Measurements from ENCODE around the gene GAREM1. TPM values are rescaled to one million over a fixed set of nuclear protein-coding genes. Genes with fewer than 3 reads are reported as not detected.

Gene GAREM1
- total and polyA plus RNA-seq, 2 experiments from 2014 or later: 6.9 to 7.1 TPM

DNA sequence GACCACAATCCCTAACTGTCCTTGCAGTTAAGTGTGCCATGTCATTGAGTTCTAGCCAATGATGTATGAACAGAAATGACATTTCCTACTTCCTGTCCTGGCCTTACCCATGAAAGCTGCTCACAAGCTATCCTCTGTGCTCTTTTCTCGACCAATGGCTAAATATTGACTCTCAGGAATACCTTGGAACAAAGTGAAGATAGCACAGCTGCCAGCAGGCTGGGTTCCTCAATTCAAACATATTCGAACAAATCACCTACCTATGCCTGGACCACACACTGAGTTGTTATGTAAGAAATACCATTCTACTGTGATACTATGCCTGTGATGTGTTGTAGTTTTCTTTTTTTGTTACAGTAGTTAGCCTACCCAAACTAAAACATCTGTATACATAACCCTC lies 65.1 kb downstream of the GAREM1 start:
- Histone ChIP-seq H4K20me1 (ENCODE audit: insufficient read depth, poor library complexity, severe bottlenecking) (no peaks in the 10 kb centered on the region), H3K9me3 (ENCODE audit: low read depth) (no peaks in the 10 kb centered on the region), H2AFZ (no peak overlapping the region), H3K36me3 (replicated peaks; ENCODE audit: insufficient read depth, low read depth) (no peaks in the 10 kb centered on the region), H3K27ac (no peak overlapping the region), H3K4me2 (no peak overlapping the region), H3K9me2 (replicated peaks; ENCODE audit: insufficient read depth) (no peaks in the 10 kb centered on the region), H3K4me3 (no peak overlapping the region), H3K27me3 (no peaks in the 10 kb centered on the region), H3K79me2 (no peaks in the 10 kb centered on the region), H3K4me1 (ENCODE audit: insufficient read depth) (no peaks in the 10 kb centered on the region)
- 63% methylated on average over 2 of the region's 2 CpGs for WGBS (ENCODE audit: low lambda C conversion rate, missing lambda C conversion rate)
- TF ChIP-seq CTCF (IDR thresholded peaks at IDR 0.05; ENCODE audit: poor library complexity) (no peak), EZH2 (IDR thresholded peaks at IDR 0.05; ENCODE audit: borderline replicate concordance) (no peak), EZH2phosphoT487 (IDR thresholded peaks at IDR 0.05; ENCODE audit: low read depth, severe bottlenecking, unreplicated experiment) (no peak)
- DNase-seq (ENCODE audit: low spot score): no peak

- H3K4me2 ChIP-seq: no peak overlapping the region
- no peak overlapping the region for H3K27ac ChIP-seq
- no peaks in the 10 kb centered on the region for H3K9me3 ChIP-seq (ENCODE audit: low read depth)
- no peak overlapping the region for H2AFZ ChIP-seq
- H3K79me2 ChIP-seq: no peaks in the 10 kb centered on the region
- no peaks in the 10 kb centered on the region for H3K9me2 ChIP-seq (replicated peaks; ENCODE audit: insufficient read depth)
- no peak overlapping the region for H3K4me3 ChIP-seq
- DNase-seq (ENCODE audit: low spot score): no peak
- H3K4me1 ChIP-seq (ENCODE audit: insufficient read depth): no peaks in the 10 kb centered on the region
- H4K20me1 ChIP-seq (ENCODE audit: insufficient read depth, poor library complexity, severe bottlenecking): no peaks in the 10 kb centered on the region
- WGBS (ENCODE audit: low lambda C conversion rate, missing lambda C conversion rate): 98% methylated on average over 4 of the region's 4 CpGs
- H3K36me3 ChIP-seq (replicated peaks; ENCODE audit: insufficient read depth, low read depth): no peaks in the 10 kb centered on the region
- no peaks in the 10 kb centered on the region for H3K27me3 ChIP-seq
- no peak for TF ChIP-seq EZH2phosphoT487 (IDR thresholded peaks at IDR 0.05; ENCODE audit: low read depth, severe bottlenecking, unreplicated experiment)
Measured at GRCh38 chr18:32401621-32402020, 69.1 kb downstream of the GAREM1 start.

GRCh38 chr18:32393407-32393806 lies 77.3 kb downstream of the GAREM1 start:
- Histone ChIP-seq H4K20me1 (ENCODE audit: insufficient read depth, poor library complexity, severe bottlenecking) (no peaks in the 10 kb centered on the region), H3K36me3 (replicated peaks; ENCODE audit: insufficient read depth, low read depth) (no peaks in the 10 kb centered on the region), H2AFZ (no peak overlapping the region), H3K4me2 (no peak overlapping the region), H3K27me3 (no peaks in the 10 kb centered on the region), H3K4me1 (ENCODE audit: insufficient read depth) (no peaks in the 10 kb centered on the region), H3K27ac (no peak overlapping the region), H3K9me3 (ENCODE audit: low read depth) (no peaks in the 10 kb centered on the region), H3K79me2 (no peaks in the 10 kb centered on the region), H3K9me2 (replicated peaks; ENCODE audit: insufficient read depth) (no peaks in the 10 kb centered on the region), H3K4me3 (no peak overlapping the region)
- WGBS (ENCODE audit: low lambda C conversion rate, missing lambda C conversion rate): 94% methylated on average over 3 of the region's 3 CpGs
- no peak for DNase-seq (ENCODE audit: low spot score)
- no peak for TF ChIP-seq EZH2 (IDR thresholded peaks at IDR 0.05; ENCODE audit: borderline replicate concordance)
- no peak for TF ChIP-seq CTCF (IDR thresholded peaks at IDR 0.05; ENCODE audit: poor library complexity)
- no peak for TF ChIP-seq EZH2phosphoT487 (IDR thresholded peaks at IDR 0.05; ENCODE audit: low read depth, severe bottlenecking, unreplicated experiment)

- Histone ChIP-seq H2AFZ (no peak overlapping the region), H3K4me2 (no peak overlapping the region), H4K20me1 (ENCODE audit: insufficient read depth, poor library complexity, severe bottlenecking) (no peaks in the 10 kb centered on the region), H3K36me3 (replicated peaks; ENCODE audit: insufficient read depth, low read depth) (no peaks in the 10 kb centered on the region), H3K9me2 (replicated peaks; ENCODE audit: insufficient read depth) (no peaks in the 10 kb centered on the region), H3K9me3 (ENCODE audit: low read depth) (no peaks in the 10 kb centered on the region), H3K4me3 (no peak overlapping the region), H3K4me1 (ENCODE audit: insufficient read depth) (no peaks in the 10 kb centered on the region), H3K79me2 (no peaks in the 10 kb centered on the region), H3K27ac (no peak overlapping the region), H3K27me3 (no peaks in the 10 kb centered on the region)
- TF ChIP-seq EZH2 (IDR thresholded peaks at IDR 0.05; ENCODE audit: borderline replicate concordance) (no peak), CTCF (IDR thresholded peaks at IDR 0.05; ENCODE audit: poor library complexity) (no peak), EZH2phosphoT487 (IDR thresholded peaks at IDR 0.05; ENCODE audit: low read depth, severe bottlenecking, unreplicated experiment) (no peak)
- WGBS (ENCODE audit: low lambda C conversion rate, missing lambda C conversion rate): 95% methylated on average over 7 of the region's 7 CpGs
- no peak for DNase-seq (ENCODE audit: low spot score)
Measured at GRCh38 chr18:32391126-32391525, 79.6 kb downstream of the GAREM1 start.
